NOMO-1 (cell line): ENCODE measurements around the gene HOTAIR.

Source experiments
- DNase-seq, 2 experiments: peaks; one replicate each; lab custom pipeline; 2025; ENCODE audit not compliant: unreplicated experiment in 2 of 2; lab: John Stamatoyannopoulos, UW

HOTAIR gene

GRCh38 chr12:54000116-54001114 lies 25.7 kb upstream of the HOTAIR start, which contains the start of gene HOXC9:
Gene HOXC9 (plus strand): TSS chr12:54000161. CDS start chr12:54000189, 28 bp downstream.
- no peak for DNase-seq

- no peak for DNase-seq
These were observed 24.9 kb upstream of the HOTAIR start for GRCh38 chr12:53999559-54000115.

- DNase-seq: no peak
These were observed 24.1 kb upstream of the HOTAIR start for GRCh38 chr12:53998900-53999236.

- DNase-seq: no peak
These were observed 23.6 kb upstream of the HOTAIR start for GRCh38 chr12:53998110-53998899.

GRCh38 chr12:53997204-53998109 lies 22.7 kb upstream of the HOTAIR start:
- DNase-seq: no peak

GRCh38 chr12:53996240-53997203 lies 21.8 kb upstream of the HOTAIR start:
- DNase-seq: no peak

GRCh38 chr12:53995378-53996239 lies 20.9 kb upstream of the HOTAIR start:
- DNase-seq: peak; percentile 45 to 51

GRCh38 chr12:53995002-53995377 lies 20.2 kb upstream of the HOTAIR start:
- no peak for DNase-seq

- DNase-seq: no peak
These were observed 19.7 kb upstream of the HOTAIR start for GRCh38 chr12:53994264-53995001.

- no peak for DNase-seq
These were observed 19.2 kb upstream of the HOTAIR start for GRCh38 chr12:53994009-53994263.

- no peak for DNase-seq
These were observed 18.6 kb upstream of the HOTAIR start for GRCh38 chr12:53993162-53994008.

- no peak for DNase-seq
These were observed 17.7 kb upstream of the HOTAIR start for GRCh38 chr12:53992377-53992889.

- no peak for DNase-seq
These were observed 16.3 kb upstream of the HOTAIR start for GRCh38 chr12:53991077-53991460.

- DNase-seq: no peak
These were observed 15.7 kb upstream of the HOTAIR start for GRCh38 chr12:53990311-53991076.

GRCh38 chr12:53989227-53990113 lies 14.7 kb upstream of the HOTAIR start:
- peak; percentile 57 to 79 for DNase-seq
